Effector CD8-positive, alpha-beta T cell (primary cell): ENCODE measurements around the gene RASGEF1C.
"Not testable (repeated sequence)": the region's sequence is repeated elsewhere in the genome, so short reads cannot be mapped to it uniquely, and the experiment has no call there.

Source experiments
- DNase-seq: peaks from one replicate; lab custom pipeline; 2025; lab: John Stamatoyannopoulos, UW

Gene RASGEF1C

GRCh38 chr5:180210961-180211760 is 2.1 kb upstream of the RASGEF1C start:
- DNase-seq: no peak

GRCh38 chr5:180210077-180210476 is 1.1 kb upstream of the RASGEF1C start:
- not testable (repeated sequence) for DNase-seq

GRCh38 chr5:180208435-180209081 is 453 bp downstream of the RASGEF1C start:
- DNase-seq: no peak

GRCh38 chr5:180208038-180208434 is 975 bp downstream of the RASGEF1C start:
- DNase-seq: no peak

- no peak for DNase-seq
Observed at GRCh38 chr5:180207593-180207992, 1.4 kb downstream of the RASGEF1C start.

- no peak for DNase-seq
Observed at GRCh38 chr5:180206993-180207392, 2.0 kb downstream of the RASGEF1C start.

GRCh38 chr5:180205916-180206315 is 3.1 kb downstream of the RASGEF1C start:
- DNase-seq: no peak

GRCh38 chr5:180204276-180204819 is 4.7 kb downstream of the RASGEF1C start:
- DNase-seq: no peak

GRCh38 chr5:180202939-180203573 is 6.0 kb downstream of the RASGEF1C start:
- DNase-seq: no peak

- DNase-seq: no peak
Observed at GRCh38 chr5:180201051-180201987, 7.7 kb downstream of the RASGEF1C start.

GRCh38 chr5:180199390-180199789 is 9.6 kb downstream of the RASGEF1C start:
- DNase-seq: no peak

- no peak for DNase-seq
Observed at GRCh38 chr5:180198208-180198607, 10.8 kb downstream of the RASGEF1C start.

GRCh38 chr5:180197016-180197702 is 11.9 kb downstream of the RASGEF1C start:
- DNase-seq: no peak

- no peak for DNase-seq
Observed at GRCh38 chr5:180194410-180195345, 14.3 kb downstream of the RASGEF1C start.

GRCh38 chr5:180193749-180194375 is 15.1 kb downstream of the RASGEF1C start:
- no peak for DNase-seq

- DNase-seq: no peak
Observed at GRCh38 chr5:180191716-180192115, 17.3 kb downstream of the RASGEF1C start.

- no peak for DNase-seq
Observed at GRCh38 chr5:180187767-180188166, 21.2 kb downstream of the RASGEF1C start.

- DNase-seq: no peak
Observed at GRCh38 chr5:180180846-180181245, 28.2 kb downstream of the RASGEF1C start.

GRCh38 chr5:180180421-180180820 is 28.6 kb downstream of the RASGEF1C start:
- no peak for DNase-seq
